Stimulated activated naive CD8-positive, alpha-beta T cell treated with anti-CD3 and anti-CD28 coated beads, Interleukin-15, amount 100 ng/mL, for 72 hours (primary cell): ENCODE results near the gene MED27.

Source experiments
- ATAC-seq: fragments of 150-1000 bp; cut with Tn5 transposase; 2 replicates; pipeline ENCODE4 v1.10.0; 2021; ENCODE audit warnings: mild to moderate bottlenecking, moderate library complexity
- DNase-seq, 2 donors: peaks; one replicate each; pipeline ENCODE4 v3.0.0; 2021 to 2022
- H3K27ac Mint-ChIP-seq, 2 donors: one replicate each; pipeline ENCODE4 v1.8.0; 2022; ENCODE audit warnings: mild to moderate bottlenecking in 2 of 2, mixed read lengths in 2 of 2, moderate library complexity in 2 of 2
- H3K27me3 Mint-ChIP-seq: one replicate; pipeline ENCODE4 v1.8.0; 2022; ENCODE audit warnings: mixed read lengths
- H3K4me1 Mint-ChIP-seq: one replicate; pipeline ENCODE4 v1.8.0; 2022; ENCODE audit warnings: mild to moderate bottlenecking, mixed read lengths
- H3K4me3 Mint-ChIP-seq, 2 donors: one replicate each; pipeline ENCODE4 v1.8.0; 2022; ENCODE audit warnings: mild to moderate bottlenecking in 2 of 2, mixed read lengths in 2 of 2, moderate library complexity in 1 of 2
- H3K9me3 Mint-ChIP-seq, 2 donors: one replicate each; pipeline ENCODE4 v1.8.0; 2022; ENCODE audit warnings: mixed read lengths in 2 of 2

MED27 gene

DNA sequence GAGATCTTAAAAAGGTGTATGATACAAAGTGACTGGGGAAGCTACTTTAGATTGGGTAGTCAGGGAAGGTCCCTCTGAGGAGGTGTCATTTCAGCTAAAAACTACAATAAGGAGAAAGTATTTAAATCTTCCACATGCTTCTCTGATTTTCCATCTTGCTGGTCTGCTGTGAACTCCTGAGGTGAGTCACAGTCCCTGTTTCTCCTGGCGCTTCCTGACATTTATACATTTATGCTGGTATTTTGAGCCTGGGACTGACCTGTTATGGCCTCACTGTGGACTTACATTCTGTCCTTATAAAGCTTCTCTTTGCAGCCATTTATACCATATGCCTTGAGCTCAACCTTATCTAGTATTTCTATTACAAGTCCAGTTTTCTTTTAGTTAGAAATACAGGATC, 95.1 kb downstream of the MED27 start:
- no peak overlapping the region for H3K4me3 Mint-ChIP-seq
- ATAC-seq, result no peak
- no peaks in the 10 kb centered on the region for H3K9me3 Mint-ChIP-seq
- no peak overlapping the region for H3K27ac Mint-ChIP-seq
- H3K27me3 Mint-ChIP-seq, result no peaks in the 10 kb centered on the region
- DNase-seq, result no peak
- peaks cover 15% of the 10 kb centered on the region for H3K4me1 Mint-ChIP-seq

DNA sequence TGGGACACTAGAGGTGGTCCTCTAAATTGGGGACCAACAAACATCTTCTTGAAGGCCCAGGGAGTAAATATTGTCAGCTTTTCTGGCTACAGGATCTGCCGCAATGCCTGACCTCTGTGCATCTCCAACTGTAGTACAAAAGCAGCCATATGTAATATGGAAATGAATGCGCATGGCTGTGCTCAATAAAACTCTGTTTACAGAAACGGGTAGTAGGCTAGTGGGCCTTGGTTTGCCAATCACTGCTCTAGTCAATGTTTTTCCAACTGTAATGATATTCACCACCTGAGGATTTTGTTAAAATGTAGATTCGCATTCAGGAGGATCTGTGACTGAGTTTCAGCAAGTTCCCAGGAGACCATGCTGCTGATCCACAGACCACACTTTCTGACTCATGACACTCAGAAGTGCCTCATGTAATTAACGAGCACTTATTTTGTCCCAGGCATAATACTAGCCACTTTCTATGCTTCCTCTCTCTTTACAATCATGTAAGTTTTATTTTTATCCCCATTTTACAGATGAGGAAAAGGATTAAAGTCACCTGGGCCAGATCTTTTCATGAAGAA, 96.9 kb downstream of the MED27 start:
- Mint-ChIP-seq H3K9me3 (no peaks in the 10 kb centered on the region), H3K4me3 (no peak overlapping the region), H3K4me1 (peaks cover 15% of the 10 kb centered on the region), H3K27ac (no peak overlapping the region), H3K27me3 (no peaks in the 10 kb centered on the region)
- DNase-seq (no peak), ATAC-seq (no peak)

DNA sequence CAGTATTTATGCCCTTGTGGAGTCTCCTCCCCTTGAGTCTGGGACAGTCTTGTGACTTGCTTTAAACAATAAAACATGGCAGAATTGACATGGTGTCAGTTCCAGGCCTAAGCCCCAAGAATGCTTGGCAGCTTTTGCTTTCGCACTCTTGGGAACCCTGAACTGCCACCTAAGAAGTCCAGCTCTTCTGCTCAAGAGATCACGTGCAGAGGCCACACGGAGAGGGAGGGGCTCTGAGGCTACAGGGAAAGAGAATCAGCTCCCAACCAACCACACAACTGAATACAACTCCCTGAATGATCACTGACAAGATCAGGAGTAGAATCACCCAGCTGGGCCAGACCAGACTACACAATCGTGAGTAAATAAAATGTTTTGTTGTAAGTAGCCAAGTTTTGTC, 97.6 kb downstream of the MED27 start:
- Mint-ChIP-seq H3K27me3 (no peaks in the 10 kb centered on the region), H3K27ac (no peak overlapping the region), H3K4me1 (peaks cover 15% of the 10 kb centered on the region), H3K9me3 (no peaks in the 10 kb centered on the region), H3K4me3 (no peak overlapping the region)
- no peak for DNase-seq
- ATAC-seq, result no peak

DNA sequence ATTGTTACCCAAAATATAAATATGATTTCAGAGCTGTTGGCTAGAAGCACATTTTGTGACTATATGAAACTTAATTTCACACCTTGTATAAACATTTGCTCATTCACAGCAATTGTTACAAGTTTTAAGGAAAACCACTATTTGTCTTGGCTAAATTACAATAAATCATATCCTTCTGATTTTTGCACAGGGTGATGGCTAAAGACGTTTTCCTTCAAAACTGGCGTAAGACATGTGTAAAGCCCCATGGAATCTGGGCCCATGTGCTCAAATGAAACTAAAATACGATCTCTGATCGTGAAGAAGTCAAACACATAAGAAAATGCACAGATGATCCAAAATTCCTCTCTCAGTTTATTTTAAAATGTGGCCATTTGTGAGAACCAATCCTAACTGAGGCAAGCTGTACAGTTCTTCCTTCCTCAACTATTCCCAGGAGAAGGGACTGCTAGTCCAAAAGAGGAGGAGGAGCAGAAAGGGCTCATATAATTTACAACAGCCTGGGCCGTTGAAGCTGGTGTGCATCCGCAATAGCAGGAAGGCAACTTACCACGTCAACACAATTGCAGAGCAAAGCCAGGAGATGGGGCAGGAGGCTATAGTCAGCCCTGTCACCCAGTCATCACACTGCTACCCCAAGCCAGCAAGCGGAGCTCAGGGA, 98.4 kb downstream of the MED27 start:
- Mint-ChIP-seq H3K27ac (no peak overlapping the region), H3K4me1 (peaks cover 15% of the 10 kb centered on the region), H3K9me3 (no peaks in the 10 kb centered on the region), H3K27me3 (no peaks in the 10 kb centered on the region), H3K4me3 (no peak overlapping the region)
- no peak for ATAC-seq
- no peak for DNase-seq

DNA sequence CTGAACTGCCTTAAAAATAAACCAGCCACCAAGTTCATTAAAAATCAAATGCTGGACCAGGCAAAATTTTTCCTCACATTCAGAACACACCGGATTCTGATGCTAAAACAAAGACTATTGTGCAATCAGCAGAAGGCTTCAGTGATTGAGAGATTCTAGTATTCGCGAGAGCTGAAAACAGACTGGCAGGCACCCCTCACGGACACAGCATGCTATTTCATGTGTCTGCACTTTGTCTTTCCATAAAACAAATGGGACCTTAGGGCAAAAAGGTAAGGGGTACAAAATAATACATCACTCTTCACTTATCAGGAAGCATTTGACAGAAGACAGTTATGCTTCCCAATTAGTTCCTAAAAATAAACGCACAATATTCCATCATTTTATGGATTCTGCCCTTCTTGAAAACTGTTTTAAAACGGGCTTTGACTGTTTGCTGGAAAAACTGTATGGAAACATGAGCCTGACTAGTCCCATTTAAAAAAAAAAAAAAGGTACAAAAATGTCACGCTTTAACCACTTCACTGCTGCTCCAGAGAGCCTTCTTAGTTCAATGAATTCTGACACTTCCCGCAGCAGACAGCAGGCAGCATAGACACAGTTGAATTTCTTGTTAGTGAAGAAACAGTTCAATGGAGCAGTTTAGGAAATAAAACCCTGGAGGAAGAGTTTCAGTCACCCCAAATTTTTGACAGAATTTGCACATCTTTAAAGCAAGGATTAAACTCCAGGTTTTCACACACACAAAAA, 99.2 kb downstream of the MED27 start:
- Mint-ChIP-seq H3K27me3 (no peaks in the 10 kb centered on the region), H3K27ac (no peak overlapping the region), H3K4me3 (no peak overlapping the region), H3K4me1 (peaks cover 15% of the 10 kb centered on the region), H3K9me3 (no peaks in the 10 kb centered on the region)
- no peak for DNase-seq
- no peak for ATAC-seq

DNA sequence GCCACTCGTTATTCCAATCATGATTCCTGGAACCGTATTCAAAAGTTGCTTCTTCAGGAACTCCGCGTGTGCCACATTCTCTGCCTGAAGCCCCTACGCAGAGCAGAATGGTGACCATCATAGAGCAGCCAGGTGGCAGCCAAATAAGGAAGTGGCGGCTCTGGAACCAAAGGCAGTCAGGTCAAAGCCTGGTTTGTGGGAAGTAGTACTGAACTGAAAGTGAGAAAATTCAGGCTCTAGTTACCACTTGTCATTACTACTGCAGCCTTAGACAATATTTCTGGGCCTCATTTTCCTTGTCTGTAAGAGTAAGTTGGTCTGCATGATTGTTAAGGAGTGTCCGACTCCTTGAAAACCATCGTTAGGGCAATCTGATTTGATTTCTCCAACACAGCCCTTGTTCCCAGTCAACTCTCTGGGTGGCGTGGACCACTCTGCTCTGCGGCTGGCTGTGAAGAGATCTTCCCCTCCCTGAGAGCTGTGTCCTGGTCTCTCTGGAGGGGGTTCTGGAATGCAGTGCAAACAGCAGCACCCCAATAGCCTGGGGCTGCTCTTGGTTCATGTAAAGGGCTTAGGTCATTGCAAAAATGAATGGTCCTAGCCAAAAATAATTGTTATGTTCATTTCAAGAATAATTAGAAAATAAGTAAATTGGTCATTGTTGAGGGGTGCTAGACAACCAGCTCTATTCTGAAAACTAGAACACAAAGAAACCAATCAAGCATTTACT, 102.4 kb downstream of the MED27 start:
- Mint-ChIP-seq H3K4me1 (no peaks in the 10 kb centered on the region), H3K9me3 (no peaks in the 10 kb centered on the region), H3K27me3 (no peaks in the 10 kb centered on the region), H3K27ac (no peak overlapping the region), H3K4me3 (no peak overlapping the region)
- ATAC-seq (no peak), DNase-seq (no peak)

DNA sequence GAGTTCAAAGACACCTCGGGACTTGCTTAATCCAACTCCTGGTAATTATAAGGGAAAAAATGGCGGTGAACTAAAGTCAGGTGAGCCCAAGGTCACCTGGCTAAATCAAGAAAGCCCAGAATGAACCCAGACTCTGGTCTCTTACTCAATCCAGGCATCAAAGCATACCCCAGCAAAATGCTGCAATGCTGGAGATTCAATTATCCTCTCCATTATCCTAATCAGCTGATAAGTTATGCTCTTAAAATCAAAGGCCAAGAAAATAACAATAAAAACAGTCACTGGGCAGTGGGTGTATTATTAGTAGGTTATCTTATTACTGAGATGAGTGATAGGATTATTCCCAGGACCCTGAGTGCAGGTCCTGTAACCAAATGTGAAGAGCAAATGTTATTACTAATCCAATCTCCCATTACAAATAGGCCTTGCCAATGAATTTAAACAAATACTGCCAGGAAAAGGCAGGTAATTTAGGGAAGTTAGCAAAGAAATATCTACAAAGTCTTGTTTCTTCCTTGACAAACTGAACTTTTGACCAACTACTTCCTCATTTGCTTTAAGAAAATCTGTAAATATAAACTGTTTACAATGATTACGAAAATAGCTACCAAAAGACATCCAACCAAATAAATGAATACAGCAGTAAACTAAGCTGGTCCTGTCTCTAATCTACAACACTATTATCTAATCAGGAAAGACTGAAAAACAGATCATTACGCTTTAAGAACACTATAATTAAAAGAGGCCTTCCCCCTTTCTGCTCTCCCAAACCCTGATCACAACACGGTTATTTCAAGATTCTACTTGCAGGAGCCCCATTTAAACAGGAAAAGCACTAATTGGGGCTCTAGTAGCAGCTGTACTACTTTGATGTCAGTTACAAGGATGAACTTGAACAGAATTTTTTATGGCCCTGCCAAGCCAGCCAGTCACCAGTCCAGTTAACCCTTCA, 103.2 kb downstream of the MED27 start:
- DNase-seq (no peak), ATAC-seq (no peak)
- no peaks in the 10 kb centered on the region for H3K9me3 Mint-ChIP-seq
- H3K27me3 Mint-ChIP-seq, result no peaks in the 10 kb centered on the region
- H3K27ac Mint-ChIP-seq, result no peak overlapping the region
- no peaks in the 10 kb centered on the region for H3K4me1 Mint-ChIP-seq
- H3K4me3 Mint-ChIP-seq, result no peak overlapping the region

DNA sequence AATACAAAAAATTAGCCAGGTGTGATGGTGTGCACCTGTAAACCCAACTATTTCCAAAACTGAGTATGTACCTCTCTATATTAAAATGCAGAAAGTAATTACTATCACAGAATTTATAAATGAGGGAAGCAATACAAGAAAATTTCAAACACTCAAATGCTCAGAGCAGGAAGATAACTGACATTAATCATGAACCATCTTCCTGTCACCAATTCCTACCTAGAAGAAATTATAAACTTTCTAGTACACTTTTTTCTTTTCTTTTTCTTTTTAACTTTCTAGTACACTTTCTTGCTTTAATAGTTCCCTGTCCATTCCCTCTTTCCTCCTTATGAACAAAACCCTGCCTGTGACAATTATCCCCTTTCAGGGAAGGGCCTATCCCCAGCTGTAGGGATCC, 106.8 kb downstream of the MED27 start:
- Mint-ChIP-seq H3K9me3 (no peaks in the 10 kb centered on the region), H3K27ac (no peak overlapping the region), H3K4me3 (no peak overlapping the region), H3K27me3 (no peaks in the 10 kb centered on the region), H3K4me1 (no peaks in the 10 kb centered on the region)
- DNase-seq (no peak), ATAC-seq (no peak)

DNA sequence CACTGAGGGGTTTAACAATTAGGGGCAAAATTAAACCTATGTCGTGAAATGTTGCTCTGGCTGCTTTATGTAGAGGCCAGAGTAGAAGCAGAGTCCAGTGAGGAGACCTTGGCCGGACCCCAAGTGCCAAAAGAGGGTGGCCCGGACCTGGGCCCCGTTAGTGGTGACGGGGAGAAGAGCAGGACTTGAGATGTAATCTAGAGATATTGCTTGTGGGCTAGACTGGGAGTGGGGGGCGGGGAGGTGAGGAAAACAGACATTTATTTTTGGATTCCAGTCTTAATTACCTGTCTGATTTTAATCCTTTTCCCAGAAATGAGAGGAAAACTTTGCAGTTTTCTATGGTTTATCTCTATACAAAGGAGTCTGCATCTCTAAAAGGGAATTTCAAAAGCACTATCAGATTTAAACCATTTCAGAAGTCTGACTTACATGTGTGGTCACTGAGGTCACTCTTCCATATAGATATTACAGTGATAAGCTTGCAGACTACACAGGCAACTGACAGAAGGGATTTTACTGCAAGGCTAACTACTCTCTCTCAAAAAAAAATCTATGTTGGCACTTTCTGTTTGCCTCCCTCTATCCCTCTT, 108.1 kb downstream of the MED27 start:
- Mint-ChIP-seq H3K27ac (no peak overlapping the region), H3K4me1 (no peaks in the 10 kb centered on the region), H3K27me3 (no peaks in the 10 kb centered on the region), H3K9me3 (no peaks in the 10 kb centered on the region), H3K4me3 (no peak overlapping the region)
- ATAC-seq, result no peak
- no peak for DNase-seq

DNA sequence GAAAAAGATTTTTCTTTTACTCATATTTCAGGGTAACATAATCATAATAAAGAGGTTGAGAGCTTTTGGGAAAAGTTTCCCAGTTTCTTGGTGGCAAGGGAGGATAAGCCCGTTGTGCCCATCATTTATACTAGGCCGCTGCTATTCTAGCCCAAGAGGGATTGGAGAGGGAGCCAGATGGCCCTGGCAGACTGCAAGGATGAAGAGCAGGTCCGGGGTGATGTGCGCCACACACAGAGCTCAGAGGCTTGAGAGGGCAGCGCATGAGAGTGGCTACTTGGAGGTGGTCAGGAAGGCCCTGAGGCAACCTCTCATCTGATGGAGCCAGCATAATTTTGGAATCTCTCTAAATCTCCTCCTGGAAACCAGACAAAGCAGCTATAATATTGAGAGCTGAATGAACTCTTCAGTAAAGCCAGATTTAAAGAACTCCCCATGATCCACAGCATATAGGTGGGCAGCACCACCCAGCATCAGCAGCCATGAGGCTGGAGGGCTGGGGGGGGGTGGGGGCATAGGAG, 110.1 kb downstream of the MED27 start:
- H3K9me3 Mint-ChIP-seq, result no peaks in the 10 kb centered on the region
- DNase-seq, result no peak
- no peaks in the 10 kb centered on the region for H3K4me1 Mint-ChIP-seq
- no peak overlapping the region for H3K4me3 Mint-ChIP-seq
- no peaks in the 10 kb centered on the region for H3K27me3 Mint-ChIP-seq
- no peak for ATAC-seq
- no peak overlapping the region for H3K27ac Mint-ChIP-seq

DNA sequence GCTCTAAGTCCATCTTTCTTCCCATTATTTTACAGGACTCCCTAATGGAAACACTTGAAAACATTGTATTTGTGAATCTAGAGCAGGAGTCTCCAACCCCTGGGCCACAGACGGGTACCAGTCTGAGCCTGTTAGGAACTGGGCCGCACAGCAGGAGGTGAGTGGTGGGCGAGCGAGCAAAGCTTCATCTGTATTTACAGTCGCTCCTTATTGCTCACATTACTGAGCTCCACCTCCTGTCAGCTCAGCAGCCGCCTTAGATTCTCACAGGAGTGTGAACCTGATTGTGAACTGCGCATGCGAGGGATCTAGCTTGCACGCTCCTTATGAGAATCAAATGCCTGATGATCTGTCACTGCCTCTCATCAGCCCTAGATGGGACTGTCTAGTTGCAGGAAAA, 111.0 kb downstream of the MED27 start:
- Mint-ChIP-seq H3K9me3 (no peaks in the 10 kb centered on the region), H3K4me1 (no peaks in the 10 kb centered on the region), H3K27me3 (no peaks in the 10 kb centered on the region), H3K27ac (no peak overlapping the region), H3K4me3 (no peak overlapping the region)
- DNase-seq, result no peak
- ATAC-seq, result no peak

DNA sequence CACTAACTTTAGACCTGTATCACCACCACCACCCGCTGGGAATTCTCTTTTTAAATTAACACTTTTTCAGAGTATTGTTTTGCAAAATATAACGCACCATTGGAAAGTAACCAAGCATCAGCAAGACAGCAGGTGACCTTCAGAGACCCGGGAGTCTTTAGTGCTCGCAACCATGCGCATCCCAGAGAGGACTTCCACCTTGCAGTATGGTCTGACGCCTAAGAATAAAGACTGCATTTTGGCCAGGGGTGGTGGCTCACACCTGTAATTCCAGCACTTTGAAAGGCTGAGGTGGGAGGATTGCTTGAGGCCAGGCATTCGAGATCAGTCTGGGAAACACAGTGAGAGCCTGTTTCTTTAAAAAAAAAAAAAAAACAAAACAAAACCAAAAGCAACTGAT, 113.8 kb downstream of the MED27 start:
- no peak overlapping the region for H3K4me3 Mint-ChIP-seq
- H3K27ac Mint-ChIP-seq, result no peak overlapping the region
- H3K4me1 Mint-ChIP-seq, result no peaks in the 10 kb centered on the region
- DNase-seq, result no peak
- ATAC-seq, result no peak
- H3K9me3 Mint-ChIP-seq, result no peaks in the 10 kb centered on the region
- H3K27me3 Mint-ChIP-seq, result no peaks in the 10 kb centered on the region

DNA sequence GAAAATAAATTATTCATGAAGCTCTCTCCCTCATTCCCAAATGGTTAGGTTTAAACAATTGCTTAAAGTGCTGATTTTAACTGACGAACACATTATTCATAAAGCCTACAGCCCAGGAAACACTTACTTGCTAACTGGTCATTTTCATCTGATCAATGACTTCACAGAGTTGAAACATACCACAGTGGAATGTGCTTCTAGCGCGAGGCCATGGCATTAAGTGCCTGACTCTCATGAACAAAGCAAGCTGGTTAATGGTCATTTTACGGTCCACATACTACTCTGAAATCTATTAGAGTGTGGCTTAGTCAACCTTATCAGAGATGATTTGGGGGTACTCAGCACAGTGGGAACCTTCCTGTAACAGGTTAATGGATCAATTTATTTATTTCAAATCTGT, 114.6 kb downstream of the MED27 start:
- Mint-ChIP-seq H3K4me1 (no peaks in the 10 kb centered on the region), H3K27me3 (no peaks in the 10 kb centered on the region), H3K4me3 (no peak overlapping the region), H3K27ac (no peak overlapping the region), H3K9me3 (no peaks in the 10 kb centered on the region)
- DNase-seq (no peak), ATAC-seq (no peak)

DNA sequence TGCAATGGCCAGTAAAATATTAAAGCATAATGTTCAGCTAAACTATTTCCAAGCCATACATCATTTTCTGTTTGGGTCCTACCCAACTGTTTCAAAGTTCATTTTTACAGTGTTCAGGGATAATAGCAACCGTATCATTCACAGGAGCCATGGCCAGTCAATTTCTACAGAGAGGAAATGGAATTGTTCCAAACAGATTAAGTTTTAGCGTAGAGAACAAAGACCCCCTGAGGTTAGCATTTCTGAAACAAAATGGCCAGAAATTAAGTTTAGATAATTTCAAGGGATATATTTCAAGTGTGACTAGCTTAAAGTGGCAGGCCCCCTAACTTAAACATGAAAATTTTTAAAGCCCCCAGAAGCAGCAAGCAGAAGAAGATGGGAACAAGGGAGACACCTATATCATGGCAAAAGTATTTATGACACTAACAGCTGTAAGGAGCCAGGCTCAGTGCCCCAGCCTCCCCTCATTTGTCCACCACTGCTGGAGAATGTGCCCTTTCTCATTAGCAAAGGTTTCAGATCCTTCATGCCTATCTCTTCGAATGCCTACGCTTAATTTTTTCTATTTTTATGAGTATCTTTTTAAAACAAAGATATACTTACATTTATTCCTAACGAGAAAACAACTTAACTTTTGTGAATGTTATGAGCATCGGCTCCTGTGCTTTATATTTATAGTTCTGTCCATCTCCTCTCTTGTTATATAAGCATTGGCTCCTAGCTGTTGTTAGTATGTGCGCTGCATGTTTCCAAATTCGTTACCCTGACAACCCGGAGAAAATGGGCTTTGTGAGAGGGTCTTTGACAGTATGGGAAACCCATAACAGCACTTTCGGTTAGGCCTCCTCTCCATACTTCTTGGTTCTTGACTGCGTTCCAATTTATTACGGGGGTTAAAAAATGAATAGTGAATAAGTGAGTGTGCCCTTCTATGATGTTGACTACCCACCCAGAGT, 116.3 kb downstream of the MED27 start:
- Mint-ChIP-seq H3K27ac (no peak overlapping the region), H3K4me1 (no peaks in the 10 kb centered on the region), H3K27me3 (no peaks in the 10 kb centered on the region), H3K4me3 (no peak overlapping the region), H3K9me3 (no peaks in the 10 kb centered on the region)
- DNase-seq (no peak), ATAC-seq (no peak)
